Panc1 (cell line): Measurements from ENCODE around the gene SLC27A2. TPM values are rescaled to one million over a fixed set of nuclear protein-coding genes. Genes with fewer than 3 reads are reported as not detected.

ENCODE experiments used
- ATAC-seq: fragments of 200-7000 bp; cut with Tn5 transposase; 2 replicates; pipeline ENCODE4 v1.9.1; 2020; ENCODE audit warnings: mild to moderate bottlenecking, moderate library complexity
- BruUV-seq: library from RNA; stranded (reverse); fragments of 400-500 nt; replicated peaks from 2 replicates; lab custom pipeline; 2021; lab: Mats Ljungman, UMichigan
- CTCF ChIA-PET: fragments of 300-600 bp; sonication (Branson Sonifier 250); formaldehyde crosslinking; loops from one replicate; lab custom pipeline; 2022; ENCODE audit warnings: antibody characterized with exemption; lab: Charles Lee
- POLR2A ChIA-PET: fragments of 300-600 bp; sonication (Branson Sonifier 250); formaldehyde crosslinking; loops from one replicate; lab custom pipeline; 2022; ENCODE audit warnings: antibody characterized with exemption; lab: Charles Lee
- DNase-seq: peaks from one replicate; pipeline ENCODE4 v3.0.0-alpha.2; 2010; ENCODE audit warnings: low read depth, low spot score
- H3K27ac ChIP-seq: 2 replicates; pipeline ENCODE4 v1.5.1; 2011; ENCODE audit warnings: mild to moderate bottlenecking, low read length, inconsistent platforms
- H3K27me3 ChIP-seq: fragments of 200-500 bp; sonication (Bioruptor generic); 2 replicates; pipeline ENCODE4 v1.6.0; 2014; ENCODE audit warnings: low read length, inconsistent platforms; ENCODE audit not compliant: control insufficient read depth, insufficient read depth
- H3K36me3 ChIP-seq: fragments of 200-500 bp; sonication (Bioruptor generic); 2 replicates; pipeline ENCODE4 v1.5.1; 2014; ENCODE audit warnings: inconsistent platforms, mild to moderate bottlenecking, low read length, moderate library complexity; ENCODE audit not compliant: control insufficient read depth, insufficient read depth
- H3K4me1 ChIP-seq: 2 replicates; pipeline ENCODE4 v1.5.1; 2011; ENCODE audit warnings: inconsistent platforms, mild to moderate bottlenecking, low read length, moderate library complexity; ENCODE audit not compliant: control insufficient read depth, insufficient read depth
- H3K4me3 ChIP-seq, 2 experiments: 2 replicates each; pipeline ENCODE4 v1.5.1; 2011 to 2012; ENCODE audit warnings: low read depth in 2 of 2, low read length in 2 of 2, mild to moderate bottlenecking in 2 of 2, inconsistent platforms in 1 of 2, moderate library complexity in 1 of 2
- H3K9me3 ChIP-seq: fragments of 200-500 bp; sonication (Bioruptor generic); 2 replicates; pipeline ENCODE4 v1.5.1; 2014; ENCODE audit warnings: low read depth, mild to moderate bottlenecking, inconsistent platforms, low read length, moderate library complexity; ENCODE audit not compliant: control insufficient read depth, insufficient read depth
- CTCF ChIP-seq: fragments of 450-650 bp; IDR thresholded peaks from 2 replicates; pipeline ENCODE4 v1.5.1; 2017; ENCODE audit warnings: mild to moderate bottlenecking
- POLR2AphosphoS5 ChIP-seq: IDR thresholded peaks from 2 replicates; pipeline ENCODE4 v1.6.1; 2012; ENCODE audit warnings: mild to moderate bottlenecking, low read depth, low read length, moderate library complexity
- REST ChIP-seq, 2 experiments: IDR thresholded peaks; 2 replicates each; pipeline ENCODE4 v1.6.1; 2011 to 2012; ENCODE audit warnings: low read depth in 2 of 2, control low read depth in 1 of 2, low read length in 1 of 2, mild to moderate bottlenecking in 1 of 2, moderate library complexity in 1 of 2; ENCODE audit not compliant: insufficient read depth in 1 of 2
- SIN3A ChIP-seq: IDR thresholded peaks from 2 replicates; pipeline ENCODE4 v1.6.1; 2012; ENCODE audit warnings: low read depth, mild to moderate bottlenecking, low read length, moderate library complexity, borderline replicate concordance; ENCODE audit not compliant: insufficient read depth
- TCF7L2 ChIP-seq: IDR thresholded peaks from 2 replicates; pipeline ENCODE4 v1.6.1; 2011; ENCODE audit warnings: mild to moderate bottlenecking, low read depth, low read length, inconsistent platforms
- in situ Hi-C: cut with HindIII; loops from 2 replicates; pipeline ENCODE4 v1.10.0; 2016; ENCODE audit warnings: low sequenced_read_pairs, low pct_unique_long_range_greater_than_20kb
- intact Hi-C: fragments of 100-400 bp; cut with micrococcal nuclease; formaldehyde crosslinking; loops from one replicate; pipeline ENCODE4 v1.10.0; 2022; ENCODE audit not compliant: unreplicated experiment
- total RNA-seq: library from RNA; stranded (reverse); gene quantifications from one replicate; pipeline ENCODE4 v1.2.1, GENCODE V29; 2021; ENCODE audit not compliant: unreplicated experiment

Gene SLC27A2
- total RNA-seq, 1 experiment from 2014 or later: 0.18 TPM

GRCh38 chr15:50265620-50266019 is 83.6 kb downstream of the SLC27A2 start, which contains the start of gene HDC:
TSS of gene HDC (minus strand) at chr15:50265726. CDS start at chr15:50265623, 103 bp downstream.
- in situ Hi-C loops: no loop called here
- Histone ChIP-seq H3K27ac (no peak within 1 kb of the TSS), H3K9me3 (no peaks in the 10 kb centered on the region), H3K4me3 (no peak within 1 kb of the TSS), H3K36me3 (no peaks in the 10 kb centered on the region), H3K27me3 (peaks cover 8% of the 10 kb centered on the region; the same call in 1 of the 2 replicates), H3K4me1 (no peaks in the 10 kb centered on the region)
- no TSS peak for BruUV-seq
- ATAC-seq (0 out of 2 replicates have a peak, but pooled peaks have one; percentile 26), DNase-seq (no peak)
- no peak for TF ChIP-seq REST (IDR thresholded peaks at IDR 0.05; ENCODE audit: insufficient read depth in 1 of 2, low read depth in 2 of 2, low read length in 1 of 2)
- TF ChIP-seq SIN3A: no peak
- TF ChIP-seq TCF7L2: no peak
- no peak for TF ChIP-seq CTCF
- no peak for TF ChIP-seq POLR2AphosphoS5
- CTCF ChIA-PET: interaction anchor here (0.5 to 0.7 kb wide), 2 partner anchors 13 to 652 kb away, joined by 3 read pairs; no protein-coding TSS in a partner anchor
- intact Hi-C loops: no loop called here
- POLR2A ChIA-PET: no interaction called here

GRCh38 chr15:50267577-50267976 is 85.6 kb downstream of the SLC27A2 start:
- Histone ChIP-seq H3K4me1 (no peaks in the 10 kb centered on the region), H3K27me3 (peaks cover 8% of the 10 kb centered on the region; the same call in 1 of the 2 replicates), H3K27ac (no peak overlapping the region), H3K36me3 (no peaks in the 10 kb centered on the region), H3K9me3 (no peaks in the 10 kb centered on the region), H3K4me3 (no peak overlapping the region)
- ATAC-seq: no peak
- DNase-seq: no peak
- POLR2A ChIA-PET: no interaction called here
- intact Hi-C loops (no loop called here), in situ Hi-C loops (no loop called here)
- no peak for TF ChIP-seq POLR2AphosphoS5
- TF ChIP-seq SIN3A: no peak
- TF ChIP-seq REST (IDR thresholded peaks at IDR 0.05; ENCODE audit: insufficient read depth in 1 of 2, low read depth in 2 of 2, low read length in 1 of 2): no peak
- no peak for TF ChIP-seq TCF7L2
- no peak for TF ChIP-seq CTCF
- CTCF ChIA-PET: no interaction called here
- BruUV-seq: no TSS peak
